ENCODE measurements around the gene FGD2.
A peak's percentile ranks its signal among the peaks of the same experiment; 100 is the strongest.

The FGD2 gene

DNA sequence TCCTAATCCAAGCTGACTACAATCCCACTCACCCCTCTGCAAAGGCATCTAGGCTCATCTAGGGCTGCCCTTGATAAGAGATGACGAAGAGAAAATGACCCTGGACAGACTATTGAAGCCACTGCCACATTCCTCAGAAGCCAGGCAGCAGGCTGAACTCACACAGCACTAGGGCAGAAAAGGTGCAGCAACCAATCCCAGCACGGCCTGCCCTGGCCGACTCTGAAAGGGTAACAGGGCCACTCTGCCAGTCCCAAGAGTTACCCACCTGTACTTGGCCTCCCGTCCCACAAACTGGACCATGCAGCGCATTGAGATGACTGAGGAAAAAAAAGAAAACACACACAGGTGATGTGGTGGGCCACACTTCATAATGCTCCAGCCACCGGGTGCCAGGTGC is 28.5 kb upstream of the FGD2 start:
- TF ChIP-seq, protein P1, sequence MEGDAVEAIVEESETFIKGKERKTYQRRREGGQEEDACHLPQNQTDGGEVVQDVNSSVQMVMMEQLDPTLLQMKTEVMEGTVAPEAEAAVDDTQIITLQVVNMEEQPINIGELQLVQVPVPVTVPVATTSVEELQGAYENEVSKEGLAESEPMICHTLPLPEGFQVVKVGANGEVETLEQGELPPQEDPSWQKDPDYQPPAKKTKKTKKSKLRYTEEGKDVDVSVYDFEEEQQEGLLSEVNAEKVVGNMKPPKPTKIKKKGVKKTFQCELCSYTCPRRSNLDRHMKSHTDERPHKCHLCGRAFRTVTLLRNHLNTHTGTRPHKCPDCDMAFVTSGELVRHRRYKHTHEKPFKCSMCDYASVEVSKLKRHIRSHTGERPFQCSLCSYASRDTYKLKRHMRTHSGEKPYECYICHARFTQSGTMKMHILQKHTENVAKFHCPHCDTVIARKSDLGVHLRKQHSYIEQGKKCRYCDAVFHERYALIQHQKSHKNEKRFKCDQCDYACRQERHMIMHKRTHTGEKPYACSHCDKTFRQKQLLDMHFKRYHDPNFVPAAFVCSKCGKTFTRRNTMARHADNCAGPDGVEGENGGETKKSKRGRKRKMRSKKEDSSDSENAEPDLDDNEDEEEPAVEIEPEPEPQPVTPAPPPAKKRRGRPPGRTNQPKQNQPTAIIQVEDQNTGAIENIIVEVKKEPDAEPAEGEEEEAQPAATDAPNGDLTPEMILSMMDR (IDR thresholded peaks at IDR 0.05; ENCODE audit: borderline replicate concordance, control extremely low read depth, extremely low read depth, insufficient read depth, missing control alignments): no peak
- no peak for DNase-seq (ENCODE audit: low spot score)
- in situ Hi-C loops (cut with MboI; ENCODE audit: low sequenced_read_pairs, unreplicated experiment): no loop called here

DNA sequence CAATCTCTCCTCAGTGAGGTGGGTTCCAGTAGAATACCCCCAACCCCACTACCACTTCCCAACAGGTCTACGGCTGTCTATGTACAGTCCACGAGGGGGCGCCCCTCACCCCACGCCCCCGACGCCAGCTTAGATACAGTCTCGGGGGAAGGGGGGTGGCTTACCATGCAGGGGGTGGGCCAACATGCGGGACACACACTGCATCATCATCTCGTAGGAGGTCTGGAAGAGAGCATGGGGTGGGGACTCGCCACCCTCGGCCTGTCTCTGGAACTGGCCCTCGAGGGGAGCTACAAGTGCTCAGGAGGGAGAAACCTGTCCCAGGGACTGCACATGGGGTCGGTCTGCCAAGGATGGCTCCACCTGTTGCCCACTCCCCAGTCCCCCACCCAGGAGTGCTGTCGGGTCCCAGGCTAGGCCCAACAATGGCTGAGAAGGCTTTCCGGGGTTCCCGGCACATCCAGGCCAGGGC is 27.9 kb upstream of the FGD2 start:
- TF ChIP-seq, protein P1 (IDR thresholded peaks at IDR 0.05; ENCODE audit: borderline replicate concordance, control extremely low read depth, extremely low read depth, insufficient read depth, missing control alignments): peak; percentile 31
- in situ Hi-C loops (cut with MboI; ENCODE audit: low sequenced_read_pairs, unreplicated experiment): no loop called here
- peak; percentile 76 for DNase-seq (ENCODE audit: low spot score)

DNA sequence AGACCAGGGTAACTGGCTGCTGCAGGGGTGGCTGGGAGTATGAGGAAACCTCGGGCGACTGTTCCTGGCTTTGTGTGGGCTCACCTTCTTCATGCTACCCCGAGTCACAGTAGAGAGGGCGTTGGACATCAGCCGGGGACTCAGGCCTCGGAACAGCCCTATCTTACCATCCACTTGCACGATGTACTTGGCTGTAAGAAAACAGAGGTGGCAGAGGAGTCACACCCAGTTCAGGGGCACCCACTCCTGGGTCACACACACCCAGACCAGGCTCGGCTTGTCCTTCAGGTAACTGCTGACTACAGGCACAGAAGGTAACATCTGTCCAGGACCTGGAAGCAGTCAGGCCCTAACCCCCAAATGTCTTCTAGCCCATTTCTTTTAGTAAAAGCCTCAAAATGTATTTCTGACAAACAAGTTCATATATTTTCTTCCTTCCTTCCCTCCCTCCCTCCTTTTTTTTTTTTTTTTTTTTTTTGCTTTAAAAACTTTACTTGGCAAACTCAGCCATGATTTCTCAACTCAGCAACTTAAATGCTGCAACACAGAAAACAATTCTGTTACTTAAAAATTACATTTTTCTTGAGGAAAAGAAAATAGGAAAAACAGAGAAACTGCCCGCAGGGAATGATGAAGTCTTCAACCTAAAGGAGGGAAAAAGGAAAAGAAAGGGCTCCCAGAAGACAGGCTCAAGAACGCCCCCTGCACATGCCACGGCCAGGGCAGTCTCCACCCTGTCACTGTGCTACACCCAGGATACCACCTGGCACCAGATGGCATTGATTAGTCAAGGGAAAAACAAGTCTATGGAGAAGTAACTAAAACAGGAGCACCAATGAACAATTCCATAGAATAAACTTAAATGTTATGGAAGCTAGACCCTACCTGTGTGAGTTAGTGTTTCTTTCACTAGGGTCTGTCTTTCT is 26.8 kb upstream of the FGD2 start:
- TF ChIP-seq, protein P1 (IDR thresholded peaks at IDR 0.05; ENCODE audit: borderline replicate concordance, control extremely low read depth, extremely low read depth, insufficient read depth, missing control alignments): no peak
- in situ Hi-C loops (cut with MboI; ENCODE audit: low sequenced_read_pairs, unreplicated experiment): no loop called here
- no peak for DNase-seq (ENCODE audit: low spot score)

DNA sequence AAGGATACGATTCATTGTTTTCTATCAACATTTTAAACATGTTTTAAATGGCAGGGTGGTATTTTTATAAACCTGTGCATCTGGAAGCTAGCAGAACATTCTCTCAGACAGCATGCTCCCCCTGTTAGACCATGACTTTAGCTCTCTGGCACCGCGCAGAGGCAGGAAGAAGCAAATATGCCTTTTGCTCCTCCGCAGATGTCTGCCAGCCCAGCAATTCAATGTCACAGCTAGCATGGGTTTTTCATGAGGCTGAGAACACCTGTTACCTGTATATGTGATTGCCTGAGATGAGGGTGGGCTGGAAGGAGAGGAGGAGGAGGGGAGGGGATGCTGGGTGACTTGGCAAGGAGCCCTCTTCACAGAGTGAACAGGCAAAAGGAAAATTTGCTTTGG is 26.1 kb upstream of the FGD2 start:
- TF ChIP-seq, protein P1 (IDR thresholded peaks at IDR 0.05; ENCODE audit: borderline replicate concordance, control extremely low read depth, extremely low read depth, insufficient read depth, missing control alignments): peak; percentile 12
- peak; percentile 62 for DNase-seq (ENCODE audit: low spot score)
- in situ Hi-C loops (cut with MboI; ENCODE audit: low sequenced_read_pairs, unreplicated experiment): no loop called here

DNA sequence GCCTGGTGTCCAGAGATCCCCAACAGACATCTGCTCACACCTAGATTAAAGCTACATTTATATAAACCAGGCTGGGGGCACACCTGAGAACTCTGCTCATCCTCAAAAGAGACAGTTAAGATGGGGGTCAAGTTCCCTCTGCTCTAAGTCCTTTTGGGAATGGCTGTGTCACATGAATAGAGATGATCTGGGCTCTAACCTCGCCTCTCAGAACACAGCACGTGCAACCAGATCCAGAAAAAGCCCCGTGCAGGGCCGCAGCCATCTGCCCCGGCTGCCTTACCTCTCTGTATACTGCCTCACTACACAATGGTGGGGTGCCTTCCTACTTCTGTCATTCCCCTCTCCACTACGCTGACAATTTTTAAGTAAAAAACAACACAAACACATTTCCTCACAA is 25.3 kb upstream of the FGD2 start:
- in situ Hi-C loops (cut with MboI; ENCODE audit: low sequenced_read_pairs, unreplicated experiment): no loop called here
- TF ChIP-seq, protein P1 (IDR thresholded peaks at IDR 0.05; ENCODE audit: borderline replicate concordance, control extremely low read depth, extremely low read depth, insufficient read depth, missing control alignments): no peak
- no peak for DNase-seq (ENCODE audit: low spot score)

DNA sequence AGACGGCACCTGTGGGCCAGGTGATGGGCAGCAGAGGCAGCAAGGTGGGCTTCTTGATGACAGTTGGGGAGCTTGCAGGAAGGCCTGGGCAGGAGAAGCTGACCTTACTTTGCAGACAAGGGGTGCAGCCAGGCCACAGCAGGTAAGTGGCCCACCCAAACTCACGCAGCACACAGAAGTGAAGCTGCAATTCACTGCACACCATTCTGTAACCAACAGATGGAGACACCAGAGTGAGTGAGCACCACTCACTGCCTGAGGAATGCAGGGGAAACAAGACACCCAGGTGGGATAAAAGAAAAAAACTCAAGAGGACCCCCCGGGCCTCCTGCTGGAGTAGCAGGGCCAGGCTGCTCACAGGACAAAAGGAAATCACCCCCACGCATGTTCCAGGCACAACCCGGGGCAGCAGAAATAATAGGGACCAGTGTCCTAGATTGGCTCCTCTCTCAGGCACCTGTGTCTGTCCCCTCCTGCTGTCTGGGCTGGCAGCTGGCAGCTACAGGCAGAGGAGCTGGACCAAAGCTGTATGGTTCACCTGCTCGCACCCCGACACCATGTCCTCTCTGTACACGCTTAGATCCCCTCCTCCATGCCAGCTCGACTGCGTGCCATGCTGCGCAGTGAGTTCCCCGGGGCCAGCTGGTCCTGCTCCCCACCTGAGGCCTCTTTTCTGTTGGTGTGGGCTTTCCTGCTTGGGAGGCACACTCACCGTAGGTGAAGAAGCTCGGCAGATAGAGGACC is 24.4 kb upstream of the FGD2 start:
- no peak for DNase-seq (ENCODE audit: low spot score)
- TF ChIP-seq, protein P1 (IDR thresholded peaks at IDR 0.05; ENCODE audit: borderline replicate concordance, control extremely low read depth, extremely low read depth, insufficient read depth, missing control alignments): no peak
- in situ Hi-C loops (cut with MboI; ENCODE audit: low sequenced_read_pairs, unreplicated experiment): no loop called here
